Astrocyte (in vitro differentiated cells and primary cell): Measurements from ENCODE around the gene EN1.

Experiments used
- CTCF ChIP-seq: IDR thresholded peaks from 2 replicates; pipeline ENCODE4 v1.5.1; 2011; ENCODE audit warnings: low read depth, mild to moderate bottlenecking, inconsistent platforms, low read length, moderate library complexity; ENCODE audit not compliant: insufficient read depth
- EZH2 ChIP-seq: IDR thresholded peaks from 2 replicates; pipeline ENCODE4 v1.6.1; 2012; ENCODE audit warnings: mild to moderate bottlenecking, low read length, inconsistent platforms; ENCODE audit not compliant: insufficient read depth

DNA sequence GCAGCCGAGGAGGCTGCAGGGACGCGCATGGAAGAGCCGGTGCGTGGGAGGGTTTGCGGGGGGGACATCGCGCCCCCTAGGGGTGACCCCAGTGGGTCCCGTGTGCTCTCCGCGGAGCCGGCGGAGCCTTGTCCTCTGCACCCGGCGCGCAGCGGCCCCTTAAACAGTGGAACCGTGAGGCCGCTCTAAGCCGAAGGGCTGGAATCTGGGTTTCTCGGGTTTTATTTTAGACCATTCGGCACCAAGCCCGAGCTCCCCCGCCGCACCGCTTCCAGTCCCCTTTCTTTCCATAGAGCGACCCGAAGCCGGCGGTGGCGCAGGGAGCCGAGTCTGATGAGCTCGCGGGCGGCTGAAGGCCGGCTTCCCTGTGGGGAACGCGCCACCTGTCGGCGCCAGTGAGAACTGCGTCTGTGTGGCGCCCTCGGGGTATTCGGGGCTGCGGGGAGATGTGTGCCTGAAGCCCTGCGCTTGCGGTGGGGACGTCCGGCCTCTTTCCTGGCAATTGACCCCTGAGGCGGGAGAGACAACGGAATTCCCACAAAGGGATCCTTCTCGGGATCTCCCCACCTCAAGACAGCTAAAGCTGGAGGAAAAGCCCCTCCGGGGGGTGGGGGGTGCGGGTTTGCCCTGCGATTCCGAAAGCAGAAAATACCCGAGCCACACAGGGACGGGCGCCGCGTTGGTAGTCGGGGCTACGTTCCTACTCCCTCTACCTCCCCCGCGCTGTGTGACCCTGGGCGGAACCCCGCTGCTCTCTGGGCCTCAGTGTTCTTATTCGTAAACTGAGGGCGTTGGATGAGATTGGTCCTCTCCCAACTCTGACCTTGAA lies 8.2 kb upstream of the EN1 start:
- TF ChIP-seq CTCF (peak; percentile 54), EZH2 (peak; percentile 7)
